Endothelial cell of umbilical vein (primary cell): ENCODE data around the gene ENTPD1. TPM values are rescaled to one million over a fixed set of nuclear protein-coding genes. Genes with fewer than 3 reads are reported as not detected.

Experiments used
- BruUV-seq: library from RNA; stranded (reverse); fragments of 400-500 nt; replicated peaks from 2 replicates; lab custom pipeline; 2021; lab: Mats Ljungman, UMichigan
- CTCF ChIA-PET: fragments of 300-600, 350-600 bp; sonication (Branson Sonifier 250); formaldehyde crosslinking; loops from one replicate; lab custom pipeline; 2021; ENCODE audit warnings: antibody characterized with exemption, inconsistent platforms; lab: Charles Lee
- POLR2A ChIA-PET: fragments of 300-600, 350-600 bp; sonication (Branson Sonifier 250); formaldehyde crosslinking; loops from one replicate; lab custom pipeline; 2021; ENCODE audit warnings: antibody characterized with exemption, inconsistent platforms; lab: Charles Lee
- DNase-seq: peaks from one replicate; pipeline ENCODE4 v3.0.0-alpha.2; 2011; ENCODE audit warnings: low read depth, low spot score
- FAIRE-seq: peaks from 2 replicates; lab custom pipeline; 2011; peaks lifted over from hg19 to GRCh38; lab: Jason Lieb, UNC
- H2AFZ ChIP-seq: 2 replicates; pipeline ENCODE4 v1.6.0; 2012; ENCODE audit warnings: low read depth, low read length, control low read depth, inconsistent platforms
- H3K27ac ChIP-seq: 2 replicates; pipeline ENCODE4 v1.5.1; 2011; ENCODE audit warnings: low read depth, mild to moderate bottlenecking, control low read depth, low read length, moderate library complexity; ENCODE audit not compliant: insufficient read depth
- H3K27me3 ChIP-seq, 2 experiments: 2 replicates each; pipeline versions ENCODE4 v1.6.0 to v1.6.1; 2011; ENCODE audit warnings: low read length in 2 of 2, mixed read lengths in 1 of 2; ENCODE audit not compliant: control insufficient read depth in 2 of 2, insufficient read depth in 2 of 2
- H3K36me3 ChIP-seq, 2 experiments: 2 replicates in 1 of 2; 3 replicates in 1 of 2; pipeline ENCODE4 v1.5.1; 2011; ENCODE audit warnings: low read length in 2 of 2, mild to moderate bottlenecking in 1 of 2, moderate library complexity in 1 of 2; ENCODE audit not compliant: control insufficient read depth in 2 of 2, insufficient read depth in 2 of 2; ENCODE audit errors: extremely low read depth in 1 of 2
- H3K4me1 ChIP-seq: 3 replicates; pipeline ENCODE4 v1.5.1; 2011; ENCODE audit warnings: mild to moderate bottlenecking, low read length; ENCODE audit not compliant: control insufficient read depth, insufficient read depth; ENCODE audit errors: extremely low read depth
- H3K4me2 ChIP-seq: 2 replicates; pipeline ENCODE4 v1.6.1; 2011; ENCODE audit warnings: low read length, control low read depth, mixed read lengths; ENCODE audit not compliant: insufficient read depth
- H3K4me3 ChIP-seq, 3 experiments: fragments of 200-600 bp in 1 of 3; sonication (generic), shearing (Covaris generic) in 1 of 3; replicated peaks in 1 of 3; 2 replicates each; pipeline ENCODE4 v1.5.1; 2011 to 2016; ENCODE audit warnings: control low read depth in 3 of 3, low read length in 3 of 3, mild to moderate bottlenecking in 2 of 3, inconsistent platforms in 1 of 3, low read depth in 1 of 3, moderate library complexity in 1 of 3; ENCODE audit not compliant: insufficient read depth in 1 of 3
- H3K79me2 ChIP-seq: 2 replicates; pipeline ENCODE4 v1.6.0; 2012; ENCODE audit warnings: low read length, inconsistent platforms; ENCODE audit not compliant: control insufficient read depth, insufficient read depth
- H3K9ac ChIP-seq: replicated peaks from 2 replicates; pipeline ENCODE3; 2011; ENCODE audit warnings: low read length, control low read depth; ENCODE audit not compliant: insufficient read depth; ENCODE audit errors: extremely low read depth
- H3K9me1 ChIP-seq: replicated peaks from 3 replicates; pipeline ENCODE4 v1.6.0; 2011; ENCODE audit warnings: mild to moderate bottlenecking, low read length; ENCODE audit not compliant: control insufficient read depth, insufficient read depth; ENCODE audit errors: extremely low read depth
- H3K9me3 ChIP-seq: replicated peaks from 2 replicates; pipeline ENCODE4 v1.5.1; 2012; ENCODE audit warnings: low read length, inconsistent platforms; ENCODE audit not compliant: control insufficient read depth, insufficient read depth
- H4K20me1 ChIP-seq: replicated peaks from 2 replicates; pipeline ENCODE3; 2011; ENCODE audit warnings: mild to moderate bottlenecking, low read length; ENCODE audit not compliant: control insufficient read depth, insufficient read depth; ENCODE audit errors: extremely low read depth
- CTCF ChIP-seq, 2 donors: IDR thresholded peaks; 1 replicate in 1 of 2; 2 replicates in 1 of 2; pipeline ENCODE4 v1.5.1; 2011; ENCODE audit warnings: low read length in 2 of 2, mild to moderate bottlenecking in 2 of 2, moderate library complexity in 2 of 2, control low read depth in 1 of 2, inconsistent platforms in 1 of 2, low read depth in 1 of 2; ENCODE audit not compliant: insufficient read depth in 1 of 2; ENCODE audit errors: extremely low read depth in 1 of 2
- FOS ChIP-seq: IDR thresholded peaks from 2 replicates; pipeline ENCODE4 v1.6.1; 2011; ENCODE audit warnings: mild to moderate bottlenecking, low read length, moderate library complexity, borderline replicate concordance; ENCODE audit not compliant: insufficient read depth
- JUN ChIP-seq: IDR thresholded peaks from 2 replicates; pipeline ENCODE4 v1.6.1; 2011; ENCODE audit warnings: borderline replicate concordance, low read depth; ENCODE audit not compliant: insufficient read length, insufficient read depth
- MAX ChIP-seq: IDR thresholded peaks from 2 replicates; pipeline ENCODE4 v1.6.1; 2011; ENCODE audit not compliant: insufficient read depth, insufficient read length
- MYC ChIP-seq: IDR thresholded peaks from one replicate; pipeline ENCODE4 v1.6.1; 2011; ENCODE audit warnings: mild to moderate bottlenecking, low read depth, low read length
- POLR2A ChIP-seq: IDR thresholded peaks from 2 replicates; pipeline ENCODE4 v1.6.1; 2012; ENCODE audit warnings: low read depth, mild to moderate bottlenecking, control low read depth, low read length
- dilution Hi-C: fragments of 300-500 bp; cut with MboI; formaldehyde crosslinking; loops from one replicate; pipeline ENCODE4 v1.15.0; 2019; ENCODE audit warnings: low sequenced_read_pairs; ENCODE audit not compliant: extremely low pct_ligation_motif_present
- intact Hi-C: fragments of 100-400 bp; cut with micrococcal nuclease; formaldehyde crosslinking; loops from one replicate; pipeline ENCODE4 v1.10.0; 2022
- polyA plus RNA-seq, 4 experiments: library from polyadenylated mRNA; depleted of rRNA in 3 of 4; stranded (reverse) in 3 of 4; unstranded in 1 of 4; fragments of >200 nt; gene quantifications; 2 replicates each; pipeline versions ENCODE4 v1.2.1 to v1.2.3, GENCODE V29; 2011 to 2012; ENCODE audit warnings: missing spikeins in 1 of 4
- total RNA-seq: library from RNA; stranded (reverse); gene quantifications from 2 replicates; pipeline ENCODE4 v1.2.3, GENCODE V29; 2021

ENTPD1 gene
- total and polyA plus RNA-seq, 2 donors (not counting 3 experiments of a cell fraction or from before 2014, with no cell fraction given), result 10.2 to 23.0 TPM

- intact Hi-C loops, result loop anchor here (1.0 kb wide), 4 partner anchors 21 to 120 kb away; no protein-coding TSS in a partner anchor
- Histone ChIP-seq H3K36me3 (no peaks in the 10 kb centered on the region), H3K4me1 (peaks cover 46% of the 10 kb centered on the region), H3K9me3 (no peaks in the 10 kb centered on the region), H3K9me1 (no peaks in the 10 kb centered on the region), H2AFZ (peak overlapping the region; percentile 56), H3K27ac (peak overlapping the region; percentile 41), H3K79me2 (no peaks in the 10 kb centered on the region), H3K27me3 (no peaks in the 10 kb centered on the region), H3K4me3 (no peak overlapping the region), H3K4me2 (no peak overlapping the region), H3K9ac (no peak overlapping the region), H4K20me1 (no peaks in the 10 kb centered on the region)
- dilution Hi-C loops, result no loop called here
- no TSS peak for BruUV-seq
- peak; percentile 17 for TF ChIP-seq FOS
- TF ChIP-seq JUN, result peak; percentile 58
- no peak for TF ChIP-seq CTCF (IDR thresholded peaks at IDR 0.05; ENCODE audit: extremely low read depth in 1 of 2, insufficient read depth in 1 of 2, low read depth in 1 of 2, low read length in 2 of 2)
- no peak for TF ChIP-seq MYC
- TF ChIP-seq MAX, result no peak
- TF ChIP-seq POLR2A, result no peak
- FAIRE-seq, result peak; percentile 89
- CTCF ChIA-PET, result interaction anchor here (1.3 to 2.5 kb wide), 4 partner anchors 27 to 120 kb away, joined by 4 to 11 read pairs (median 8); partner anchors contain the start of gene TCTN3
- POLR2A ChIA-PET, result no interaction called here
- peak; percentile 76 for DNase-seq
Measured at GRCh38 chr10:95814011-95814727, 58.2 kb downstream of the ENTPD1 start.
